Sigmoid colon (tissue), 7 donors: ENCODE results near the gene WTAP. TPM values are rescaled to one million over a fixed set of nuclear protein-coding genes. Genes with fewer than 3 reads are reported as not detected.

Experiments used
- DNase-seq: peaks from one replicate; pipeline ENCODE4 v3.0.0-alpha.2; 2019
- H3K27ac ChIP-seq, 4 donors: fragments of 200-600 bp; sonication (generic); one replicate each; pipeline ENCODE4 v1.5.1; 2016 to 2019; ENCODE audit warnings: mild to moderate bottlenecking in 1 of 4
- H3K27me3 ChIP-seq, 3 donors: fragments of 200-600 bp; sonication (generic); one replicate each; pipeline ENCODE4 v1.5.1; 2019; ENCODE audit warnings: mild to moderate bottlenecking in 1 of 3
- H3K36me3 ChIP-seq, 4 donors: fragments of 200-600 bp; sonication (generic); one replicate each; pipeline ENCODE4 v1.5.1; 2016 to 2019
- H3K4me1 ChIP-seq, 4 donors: fragments of 200-600 bp; sonication (generic); one replicate each; pipeline ENCODE4 v1.5.1; 2017 to 2019
- H3K4me3 ChIP-seq, 4 donors: fragments of 200-600 bp; sonication (generic); one replicate each; pipeline ENCODE4 v1.5.1; 2017 to 2019; ENCODE audit warnings: mild to moderate bottlenecking in 2 of 4, moderate library complexity in 1 of 4
- H3K9me3 ChIP-seq, 4 donors: fragments of 200-600 bp in 3 of 4; sonication (generic) in 3 of 4; one replicate each; pipeline versions ENCODE4 v1.5.1 to v1.6.1; 2013 to 2019
- EP300 ChIP-seq, 4 donors: sonication (generic); formaldehyde crosslinking; IDR thresholded peaks; one replicate each; pipeline ENCODE4 v1.6.1; 2017; ENCODE audit warnings: antibody characterized with exemption in 4 of 4
- POLR2A ChIP-seq, 2 donors: fragments of 450-650 bp; IDR thresholded peaks; one replicate each; pipeline ENCODE4 v1.6.1; 2016; ENCODE audit warnings: antibody characterized with exemption in 2 of 2, mild to moderate bottlenecking in 2 of 2, moderate library complexity in 2 of 2
- POLR2AphosphoS5 ChIP-seq, 4 donors: sonication (generic); formaldehyde crosslinking; IDR thresholded peaks; one replicate each; pipeline ENCODE4 v1.6.1; 2017; ENCODE audit warnings: antibody characterized with exemption in 4 of 4
- WGBS, 2 donors: extraction: QIAGEN DNeasy Blood & Tissue Kit; methylation state at CpG; one replicate each; pipeline ENCODE4 v1.1.7; 2013; 5-methylcytosine and 5-hydroxymethylcytosine counted together
- intact Hi-C: fragments of 100-400 bp; cut with DNase I; formaldehyde crosslinking; loops from one replicate; pipeline ENCODE4 v1.15.1; 2023
- polyA plus RNA-seq, 3 donors: library from polyadenylated mRNA; stranded (reverse); fragments of 200-250 nt; gene quantifications; one replicate each; pipeline ENCODE4 v1.2.3, GENCODE V29; 2013
- total RNA-seq, 4 donors: library from RNA; depleted of rRNA; stranded (reverse); fragments of >200 nt; gene quantifications; one replicate each; pipeline ENCODE4 v1.1.0, GENCODE V29; 2016
- TF ChIP-seq, protein P1 (sequence below), 4 experiments: fragments of 450-650 bp in 3 of 4; fragments of 200-600 bp in 1 of 4; IDR thresholded peaks; one replicate each; pipeline ENCODE4 v1.5.1; 2016 to 2019; ENCODE audit warnings: antibody characterized with exemption in 4 of 4, mild to moderate bottlenecking in 3 of 4, moderate library complexity in 2 of 4
- donor health status: healthy with polysubstance abuse.
- donor health status: Bipolar disorder and iron deficiency.
- donor health status: healthy.

WTAP gene
- total and polyA plus RNA-seq, 7 donors = 55.9 to 93.8 (median 71.7) TPM

DNA sequence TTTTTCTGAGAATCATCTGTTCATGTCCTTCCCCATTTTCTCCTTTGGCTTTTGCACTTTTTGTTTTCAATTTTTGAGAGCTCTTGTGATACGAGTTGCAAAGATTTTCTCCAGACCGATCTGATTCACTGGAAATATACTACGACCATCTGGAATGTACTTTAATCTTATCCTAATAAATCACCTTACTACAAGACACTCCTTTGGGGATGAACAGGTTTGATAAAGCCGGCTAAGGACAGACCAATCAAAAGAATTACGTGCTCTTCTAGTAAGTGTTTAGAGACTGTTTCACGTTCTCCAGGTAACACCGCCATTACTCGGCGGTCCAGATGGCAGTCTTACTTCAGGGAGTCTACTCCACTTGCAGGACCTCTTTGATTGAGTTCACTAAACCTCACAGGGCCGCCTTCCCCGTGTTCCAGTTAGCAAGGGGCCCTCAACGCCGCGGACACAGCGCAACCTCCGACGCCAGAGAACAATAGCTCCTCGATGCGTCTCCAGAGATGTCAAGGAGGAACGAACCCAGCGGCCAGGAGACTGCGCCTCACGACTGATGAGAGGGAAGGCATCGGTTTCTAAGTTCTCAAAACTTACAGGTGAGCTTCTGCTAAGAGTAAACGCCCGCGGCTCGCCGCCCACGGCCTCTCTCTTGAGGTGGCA, 920 bp upstream of the WTAP start:
- Histone ChIP-seq H3K36me3 (no peaks in the 10 kb centered on the region), H3K4me1 (peaks cover 0 to 42% (median 37%) of the 10 kb centered on the region in 4 donors), H3K27me3 (no peaks in the 10 kb centered on the region), H3K4me3 (peak overlapping the region; percentile 79 to 98 (median 92)), H3K27ac (peak overlapping the region; percentile 97 to 100 (median 100)), H3K9me3 (no peaks in the 10 kb centered on the region)
- TF ChIP-seq EP300 (IDR thresholded peaks at IDR 0.05) = no peak
- TF ChIP-seq POLR2A (IDR thresholded peaks at IDR 0.05) = no peak
- TF ChIP-seq POLR2AphosphoS5 (IDR thresholded peaks at IDR 0.05) = no peak
- TF ChIP-seq, protein P1, sequence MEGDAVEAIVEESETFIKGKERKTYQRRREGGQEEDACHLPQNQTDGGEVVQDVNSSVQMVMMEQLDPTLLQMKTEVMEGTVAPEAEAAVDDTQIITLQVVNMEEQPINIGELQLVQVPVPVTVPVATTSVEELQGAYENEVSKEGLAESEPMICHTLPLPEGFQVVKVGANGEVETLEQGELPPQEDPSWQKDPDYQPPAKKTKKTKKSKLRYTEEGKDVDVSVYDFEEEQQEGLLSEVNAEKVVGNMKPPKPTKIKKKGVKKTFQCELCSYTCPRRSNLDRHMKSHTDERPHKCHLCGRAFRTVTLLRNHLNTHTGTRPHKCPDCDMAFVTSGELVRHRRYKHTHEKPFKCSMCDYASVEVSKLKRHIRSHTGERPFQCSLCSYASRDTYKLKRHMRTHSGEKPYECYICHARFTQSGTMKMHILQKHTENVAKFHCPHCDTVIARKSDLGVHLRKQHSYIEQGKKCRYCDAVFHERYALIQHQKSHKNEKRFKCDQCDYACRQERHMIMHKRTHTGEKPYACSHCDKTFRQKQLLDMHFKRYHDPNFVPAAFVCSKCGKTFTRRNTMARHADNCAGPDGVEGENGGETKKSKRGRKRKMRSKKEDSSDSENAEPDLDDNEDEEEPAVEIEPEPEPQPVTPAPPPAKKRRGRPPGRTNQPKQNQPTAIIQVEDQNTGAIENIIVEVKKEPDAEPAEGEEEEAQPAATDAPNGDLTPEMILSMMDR (IDR thresholded peaks at IDR 0.05) = no peak
- intact Hi-C loops = loop anchor here (2.0 kb wide), 1 partner anchor 34 kb away; the partner anchor contains the start of gene SOD2
- WGBS, 2 donors = 1% methylated on average over 30 of the region's 30 CpGs
- DNase-seq = no peak

DNA sequence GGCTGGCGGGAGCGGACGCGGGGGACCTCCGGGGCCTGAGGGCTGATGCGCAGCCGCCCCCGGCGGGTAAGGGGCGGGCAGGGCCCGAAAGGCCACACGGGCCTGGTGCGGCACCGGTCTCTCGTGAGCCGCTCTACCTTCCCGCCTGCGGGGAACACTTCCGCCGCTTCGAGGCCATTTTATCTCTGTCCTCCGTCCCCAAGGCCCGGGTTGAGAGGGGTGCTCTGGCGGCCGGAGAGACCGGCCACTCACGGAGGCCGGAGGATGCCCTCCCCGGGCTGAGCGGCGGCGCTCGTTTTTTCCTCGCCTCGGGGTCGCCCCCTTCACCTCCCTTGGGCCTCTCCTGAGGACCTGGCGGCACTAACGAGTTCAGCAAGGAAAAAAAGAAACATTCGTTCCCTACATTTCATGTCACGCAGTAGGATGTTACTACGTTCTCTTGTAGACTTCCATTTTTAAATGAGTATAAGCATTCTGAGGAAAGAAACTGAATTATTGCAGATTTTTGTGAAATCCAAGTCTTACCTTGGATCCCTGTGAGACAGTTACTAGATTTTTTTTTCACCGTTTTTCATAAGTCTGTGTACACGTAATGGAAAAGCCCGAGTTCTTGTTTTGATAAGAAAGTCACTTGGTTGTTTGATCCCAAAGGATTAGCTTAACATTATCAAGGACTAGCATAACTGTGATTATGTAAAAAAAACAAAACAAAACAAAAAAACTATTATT, 575 bp downstream of the WTAP start:
- no peaks in the 10 kb centered on the region for H3K27me3 ChIP-seq
- H3K9me3 ChIP-seq = no peaks in the 10 kb centered on the region
- intact Hi-C loops = loop anchor here (1.0 to 2.0 kb wide), 3 partner anchors 35 to 241 kb away; partner anchors contain the start of genes IGF2R, SOD2 and TCP1
- DNase-seq = no peak
- peak in 1 of 4 donors; percentile 23 for TF ChIP-seq POLR2AphosphoS5 (IDR thresholded peaks at IDR 0.05)
- no peak for TF ChIP-seq EP300 (IDR thresholded peaks at IDR 0.05)
- H3K36me3 ChIP-seq = no peaks in the 10 kb centered on the region
- H3K4me1 ChIP-seq = peaks cover 0 to 57% (median 52%) of the 10 kb centered on the region in 4 donors
- 0% methylated on average over 44 of the region's 44 CpGs for WGBS, 2 donors
- H3K4me3 ChIP-seq = peak overlapping the region; percentile 79 to 98 (median 92)
- peak overlapping the region; percentile 97 to 100 (median 100) for H3K27ac ChIP-seq

DNA sequence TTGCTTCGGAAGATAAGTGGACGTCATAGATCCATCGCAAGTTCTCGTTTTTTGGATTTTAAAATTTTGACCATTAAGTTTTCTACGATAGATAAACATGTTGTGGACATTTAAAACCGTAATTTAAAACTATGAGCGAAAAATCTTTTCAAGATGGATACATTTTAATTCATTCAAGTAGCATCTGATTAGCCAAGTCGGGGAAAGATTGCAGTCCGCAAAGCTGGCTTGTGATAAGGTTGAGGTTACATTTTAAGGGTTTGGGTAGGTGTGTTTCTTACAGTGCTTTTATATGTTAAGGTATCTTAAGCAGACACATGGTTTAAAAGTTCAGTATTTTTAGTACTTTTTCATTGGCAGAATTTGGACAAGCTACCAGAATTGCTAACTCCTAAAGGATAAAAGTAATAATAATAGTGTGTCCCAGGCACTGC, 1.2 kb downstream of the WTAP start:
- Histone ChIP-seq H3K27me3 (no peaks in the 10 kb centered on the region), H3K4me1 (peaks cover 0 to 61% (median 57%) of the 10 kb centered on the region in 4 donors), H3K27ac (peak overlapping the region; percentile 97 to 100 (median 100)), H3K9me3 (no peaks in the 10 kb centered on the region), H3K4me3 (peak overlapping the region; percentile 79 to 98 (median 92)), H3K36me3 (no peaks in the 10 kb centered on the region)
- TF ChIP-seq, protein P1 (IDR thresholded peaks at IDR 0.05) = no peak
- TF ChIP-seq EP300 (IDR thresholded peaks at IDR 0.05) (no peak), POLR2AphosphoS5 (IDR thresholded peaks at IDR 0.05) (no peak), POLR2A (IDR thresholded peaks at IDR 0.05) (no peak)
- intact Hi-C loops = loop anchor here (2.0 kb wide), 1 partner anchor 240 kb away; the partner anchor contains the start of gene IGF2R
- no peak for DNase-seq
- 0 to 1% methylated on average over 9 of the region's 9 CpGs for WGBS, 2 donors

DNA sequence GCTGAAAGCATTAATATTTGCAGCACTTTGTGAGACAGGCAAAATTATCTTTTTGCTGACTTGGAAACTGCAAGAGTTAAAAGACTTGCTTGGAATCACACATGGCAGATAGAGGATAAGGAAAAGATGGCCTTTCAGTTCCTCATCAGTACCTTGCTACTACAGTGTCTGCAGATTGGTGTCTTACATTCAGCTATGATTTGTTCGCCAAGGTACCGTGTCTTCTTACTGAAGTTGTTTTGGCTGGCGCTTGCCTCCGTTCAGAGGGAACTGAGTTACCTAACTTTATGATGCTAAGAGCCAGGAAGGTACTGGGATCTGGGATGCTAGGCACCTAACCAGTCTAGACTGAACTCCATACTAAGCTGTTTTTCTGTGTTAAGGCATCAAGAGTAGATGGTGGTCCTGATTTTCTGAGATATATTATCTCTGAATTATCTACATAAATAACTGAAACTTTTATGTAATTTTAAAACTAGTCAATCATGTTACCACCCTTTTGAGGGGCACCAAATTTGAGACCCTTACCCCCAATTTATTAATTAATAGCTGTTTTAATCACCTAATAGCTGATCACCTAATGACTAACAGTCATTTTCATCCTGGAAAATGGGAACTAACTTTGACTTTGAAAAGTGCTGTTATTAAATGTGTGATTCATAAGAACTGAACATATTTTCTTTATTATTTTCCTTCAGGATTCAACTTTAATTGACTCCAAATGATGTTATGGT, 2.5 kb downstream of the WTAP start:
- no peaks in the 10 kb centered on the region for H3K9me3 ChIP-seq
- 17 to 25% methylated on average over 4 of the region's 4 CpGs for WGBS, 2 donors
- peak overlapping the region; percentile 3 to 100 (median 100) for H3K27ac ChIP-seq
- TF ChIP-seq POLR2AphosphoS5 (IDR thresholded peaks at IDR 0.05) (no peak), POLR2A (IDR thresholded peaks at IDR 0.05) (no peak), EP300 (IDR thresholded peaks at IDR 0.05) (no peak)
- TF ChIP-seq, protein P1 (IDR thresholded peaks at IDR 0.05) = no peak
- H3K4me1 ChIP-seq = peaks cover 0 to 67% (median 63%) of the 10 kb centered on the region in 4 donors
- no peaks in the 10 kb centered on the region for H3K36me3 ChIP-seq
- peak overlapping the region in 2 of 4 donors; percentile 79 to 94 for H3K4me3 ChIP-seq
- intact Hi-C loops = loop anchor here (1.0 to 2.0 kb wide), 2 partner anchors 32 to 239 kb away; partner anchors contain the start of gene IGF2R
- DNase-seq = no peak
- no peaks in the 10 kb centered on the region for H3K27me3 ChIP-seq
